ENCODE measurements around the gene NHS.

GRCh38 chrX:17495052-17495451 lies 120.1 kb downstream of the NHS start:
- TF ChIP-seq, protein P1, sequence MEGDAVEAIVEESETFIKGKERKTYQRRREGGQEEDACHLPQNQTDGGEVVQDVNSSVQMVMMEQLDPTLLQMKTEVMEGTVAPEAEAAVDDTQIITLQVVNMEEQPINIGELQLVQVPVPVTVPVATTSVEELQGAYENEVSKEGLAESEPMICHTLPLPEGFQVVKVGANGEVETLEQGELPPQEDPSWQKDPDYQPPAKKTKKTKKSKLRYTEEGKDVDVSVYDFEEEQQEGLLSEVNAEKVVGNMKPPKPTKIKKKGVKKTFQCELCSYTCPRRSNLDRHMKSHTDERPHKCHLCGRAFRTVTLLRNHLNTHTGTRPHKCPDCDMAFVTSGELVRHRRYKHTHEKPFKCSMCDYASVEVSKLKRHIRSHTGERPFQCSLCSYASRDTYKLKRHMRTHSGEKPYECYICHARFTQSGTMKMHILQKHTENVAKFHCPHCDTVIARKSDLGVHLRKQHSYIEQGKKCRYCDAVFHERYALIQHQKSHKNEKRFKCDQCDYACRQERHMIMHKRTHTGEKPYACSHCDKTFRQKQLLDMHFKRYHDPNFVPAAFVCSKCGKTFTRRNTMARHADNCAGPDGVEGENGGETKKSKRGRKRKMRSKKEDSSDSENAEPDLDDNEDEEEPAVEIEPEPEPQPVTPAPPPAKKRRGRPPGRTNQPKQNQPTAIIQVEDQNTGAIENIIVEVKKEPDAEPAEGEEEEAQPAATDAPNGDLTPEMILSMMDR (IDR thresholded peaks at IDR 0.05; ENCODE audit: insufficient read depth, low read depth, low read length): no peak
- TF ChIP-seq EZH2 (IDR thresholded peaks at IDR 0.05; ENCODE audit: insufficient read depth, low read length): no peak
